Measurements from ENCODE around the gene TM4SF1. TPM values are rescaled to one million over a fixed set of nuclear protein-coding genes. Genes with fewer than 3 reads are reported as not detected.

TM4SF1 gene
- total RNA-seq, 1 experiment from 2014 or later: 0.66 TPM

DNA sequence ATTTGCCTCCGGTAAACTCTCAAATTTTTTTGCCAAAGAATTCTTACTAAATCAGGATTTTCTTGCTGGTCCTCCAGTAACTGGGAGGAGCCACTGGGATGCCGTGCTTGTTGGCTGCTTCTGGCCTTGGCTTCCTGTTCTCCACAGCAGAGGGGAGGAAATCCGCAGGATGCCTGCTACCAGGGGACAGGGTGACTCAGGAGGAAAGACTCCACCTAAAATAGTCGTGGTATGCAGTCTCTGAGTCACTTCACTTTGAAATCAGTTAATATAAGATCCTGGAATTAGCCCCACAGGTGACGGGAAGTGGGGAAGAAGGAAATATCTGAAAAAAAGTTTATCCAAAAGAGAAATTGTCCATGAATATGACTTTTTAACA is 37.5 kb downstream of the TM4SF1 start:
- intact Hi-C loops (cut with micrococcal nuclease): no loop called here
- Histone ChIP-seq H3K36me3 (ENCODE audit: control insufficient read depth in 1 of 2, insufficient read depth in 2 of 2, low read length in 2 of 2) (no peaks in the 10 kb centered on the region), H3K79me2 (ENCODE audit: insufficient read depth, low read length) (no peaks in the 10 kb centered on the region), H3K4me1 (ENCODE audit: control insufficient read depth in 1 of 2, insufficient read depth in 2 of 2, low read length in 2 of 2) (peaks cover 13 to 54% of the 10 kb centered on the region in 2 experiments; a peak in 3 of 4 replicates), H4K20me1 (ENCODE audit: insufficient read depth) (no peaks in the 10 kb centered on the region), H3K4me3 (replicated peaks in 1 of 2; ENCODE audit: low read depth in 1 of 2, low read length in 2 of 2) (peak overlapping the region; percentile 21 to 40), H3K27ac (ENCODE audit: low read depth, low read length) (peak overlapping the region; percentile 70), H2AFZ (ENCODE audit: low read depth, low read length, poor library complexity, severe bottlenecking) (no peak overlapping the region), H3K4me2 (ENCODE audit: low read length) (peak overlapping the region; percentile 74), H3K9me3 (ENCODE audit: control insufficient read depth in 1 of 2, insufficient read depth in 1 of 2, low read depth in 1 of 2, low read length in 2 of 2) (no peaks in the 10 kb centered on the region), H3K27me3 (ENCODE audit: insufficient read depth, low read length) (no peaks in the 10 kb centered on the region), H3K9me2 (ENCODE audit: insufficient read depth) (no peaks in the 10 kb centered on the region), H3K9ac (ENCODE audit: low read length) (peak overlapping the region; percentile 52)
- RAD21 ChIA-PET (ENCODE audit: low non-redundant PET in 1 of 2, low total read pairs in 2 of 2, uncharacterized antibody in 2 of 2, unreplicated experiment in 2 of 2): no interaction called here
- POLR2A ChIA-PET: no interaction called here
- ATAC-seq: peak; percentile 99
- CTCF ChIA-PET: no interaction called here
- BruUV-seq (replicated peaks): no TSS peak
- peak; percentile 93 for DNase-seq (ENCODE audit: low read depth, low spot score)
- TF ChIP-seq YY1 (IDR thresholded peaks at IDR 0.05; ENCODE audit: extremely low read depth, insufficient replicate concordance, low read depth, low read length) (peak; percentile 60), EZH2phosphoT487 (IDR thresholded peaks at IDR 0.05; ENCODE audit: borderline replicate concordance) (no peak), CEBPB (IDR thresholded peaks at IDR 0.05; ENCODE audit: low read depth) (peak; percentile 72), ZNF274 (IDR thresholded peaks at IDR 0.05; ENCODE audit: low read depth, low read length) (no peak), CBX3 (IDR thresholded peaks at IDR 0.05; ENCODE audit: low read depth) (peak; percentile 89), ZFX (IDR thresholded peaks at IDR 0.05) (no peak), FOSL1 (IDR thresholded peaks at IDR 0.05; ENCODE audit: low read depth) (peak; percentile 99), MAX (IDR thresholded peaks at IDR 0.05) (peak; percentile 64), SRF (IDR thresholded peaks at IDR 0.05; ENCODE audit: low read depth) (peak; percentile 68), SIN3A (IDR thresholded peaks at IDR 0.05; ENCODE audit: low read depth) (peak; percentile 78; the same call in 1 of the 2 replicates), JUND (IDR thresholded peaks at IDR 0.05) (peak; percentile 98), ELF1 (IDR thresholded peaks at IDR 0.05; ENCODE audit: borderline replicate concordance, low read depth) (peak; percentile 45), EGR1 (IDR thresholded peaks at IDR 0.05; ENCODE audit: low read depth) (no peak), REST (IDR thresholded peaks at IDR 0.05; ENCODE audit: low read depth) (no peak), POLR2AphosphoS5 (IDR thresholded peaks at IDR 0.05; ENCODE audit: low read depth, low read length) (peak; percentile 71; the same call in 1 of the 2 replicates), TCF7L2 (IDR thresholded peaks at IDR 0.05; ENCODE audit: borderline replicate concordance, extremely low read depth, insufficient read depth, insufficient read length) (peak; percentile 83), EZH2 (IDR thresholded peaks at IDR 0.05) (no peak), SP1 (IDR thresholded peaks at IDR 0.05; ENCODE audit: low read depth) (peak; percentile 96), RAD21 (IDR thresholded peaks at IDR 0.05; ENCODE audit: low read depth) (peak; percentile 33; the same call in 1 of the 2 replicates), ATF3 (IDR thresholded peaks at IDR 0.05) (peak; percentile 28; the same call in 1 of the 2 replicates)
- TF ChIP-seq, protein P1, sequence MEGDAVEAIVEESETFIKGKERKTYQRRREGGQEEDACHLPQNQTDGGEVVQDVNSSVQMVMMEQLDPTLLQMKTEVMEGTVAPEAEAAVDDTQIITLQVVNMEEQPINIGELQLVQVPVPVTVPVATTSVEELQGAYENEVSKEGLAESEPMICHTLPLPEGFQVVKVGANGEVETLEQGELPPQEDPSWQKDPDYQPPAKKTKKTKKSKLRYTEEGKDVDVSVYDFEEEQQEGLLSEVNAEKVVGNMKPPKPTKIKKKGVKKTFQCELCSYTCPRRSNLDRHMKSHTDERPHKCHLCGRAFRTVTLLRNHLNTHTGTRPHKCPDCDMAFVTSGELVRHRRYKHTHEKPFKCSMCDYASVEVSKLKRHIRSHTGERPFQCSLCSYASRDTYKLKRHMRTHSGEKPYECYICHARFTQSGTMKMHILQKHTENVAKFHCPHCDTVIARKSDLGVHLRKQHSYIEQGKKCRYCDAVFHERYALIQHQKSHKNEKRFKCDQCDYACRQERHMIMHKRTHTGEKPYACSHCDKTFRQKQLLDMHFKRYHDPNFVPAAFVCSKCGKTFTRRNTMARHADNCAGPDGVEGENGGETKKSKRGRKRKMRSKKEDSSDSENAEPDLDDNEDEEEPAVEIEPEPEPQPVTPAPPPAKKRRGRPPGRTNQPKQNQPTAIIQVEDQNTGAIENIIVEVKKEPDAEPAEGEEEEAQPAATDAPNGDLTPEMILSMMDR (IDR thresholded peaks at IDR 0.05 in 2 of 3, conservative IDR thresholded peaks at IDR 0.05 in 1 of 3; ENCODE audit: borderline replicate concordance in 1 of 3, insufficient read depth in 1 of 3, low read depth in 2 of 3, low read length in 2 of 3): no peak
- TF ChIP-seq, protein P2, sequence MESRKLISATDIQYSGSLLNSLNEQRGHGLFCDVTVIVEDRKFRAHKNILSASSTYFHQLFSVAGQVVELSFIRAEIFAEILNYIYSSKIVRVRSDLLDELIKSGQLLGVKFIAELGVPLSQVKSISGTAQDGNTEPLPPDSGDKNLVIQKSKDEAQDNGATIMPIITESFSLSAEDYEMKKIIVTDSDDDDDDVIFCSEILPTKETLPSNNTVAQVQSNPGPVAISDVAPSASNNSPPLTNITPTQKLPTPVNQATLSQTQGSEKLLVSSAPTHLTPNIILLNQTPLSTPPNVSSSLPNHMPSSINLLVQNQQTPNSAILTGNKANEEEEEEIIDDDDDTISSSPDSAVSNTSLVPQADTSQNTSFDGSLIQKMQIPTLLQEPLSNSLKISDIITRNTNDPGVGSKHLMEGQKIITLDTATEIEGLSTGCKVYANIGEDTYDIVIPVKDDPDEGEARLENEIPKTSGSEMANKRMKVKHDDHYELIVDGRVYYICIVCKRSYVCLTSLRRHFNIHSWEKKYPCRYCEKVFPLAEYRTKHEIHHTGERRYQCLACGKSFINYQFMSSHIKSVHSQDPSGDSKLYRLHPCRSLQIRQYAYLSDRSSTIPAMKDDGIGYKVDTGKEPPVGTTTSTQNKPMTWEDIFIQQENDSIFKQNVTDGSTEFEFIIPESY (IDR thresholded peaks at IDR 0.05; ENCODE audit: extremely low read depth, insufficient replicate concordance, low read length): peak; percentile 52
